ENCODE data around the gene ATXN7. TPM values are rescaled to one million over a fixed set of nuclear protein-coding genes. Genes with fewer than 3 reads are reported as not detected.
A peak's percentile ranks its signal among the peaks of the same experiment; 100 is the strongest.

ATXN7 gene
- polyA plus RNA-seq, 1 donor from 2014 or later = 6.7 TPM

- peak overlapping the region; percentile 52 for H3K27ac ChIP-seq (ENCODE audit: low read length)
- no peaks in the 10 kb centered on the region for H3K9me2 ChIP-seq (ENCODE audit: insufficient read depth, low read length)
- H3K4me3 ChIP-seq (ENCODE audit: low read length) = no peak overlapping the region
- H3K4me2 ChIP-seq (ENCODE audit: low read length) = no peak overlapping the region
- H3K36me3 ChIP-seq (ENCODE audit: insufficient read depth, low read length) = no peaks in the 10 kb centered on the region
- peaks cover 8% of the 10 kb centered on the region for H3F3A ChIP-seq (ENCODE audit: insufficient read depth, low read length, poor library complexity, severe bottlenecking)
- no peaks in the 10 kb centered on the region for H3K9me3 ChIP-seq (ENCODE audit: low read length)
- TF ChIP-seq SMC3 (conservative IDR thresholded peaks at IDR 0.05; ENCODE audit: poor library complexity) (peak; percentile 21), EP300 (conservative IDR thresholded peaks at IDR 0.05; ENCODE audit: poor library complexity, severe bottlenecking) (peak; percentile 24), POLR2AphosphoS5 (IDR thresholded peaks at IDR 0.05) (no peak), RAD21 (conservative IDR thresholded peaks at IDR 0.05) (peak; percentile 14)
- H3K79me2 ChIP-seq (replicated peaks; ENCODE audit: insufficient read depth, low read length) = no peaks in the 10 kb centered on the region
- no peaks in the 10 kb centered on the region for H4K20me1 ChIP-seq (ENCODE audit: insufficient read depth)
- H3K9ac ChIP-seq (ENCODE audit: low read length) = no peak overlapping the region
- no peaks in the 10 kb centered on the region for H3K27me3 ChIP-seq (ENCODE audit: insufficient read depth, low read depth, low read length)
- H2AFZ ChIP-seq (ENCODE audit: low read depth, low read length) = peak overlapping the region; percentile 0
Measured at GRCh38 chr3:64039981-64040733, 176.5 kb downstream of the ATXN7 start.

- Histone ChIP-seq H3K27ac (ENCODE audit: low read length) (no peak overlapping the region), H3K9ac (ENCODE audit: low read length) (no peak overlapping the region), H3K4me3 (ENCODE audit: low read length) (no peak overlapping the region), H2AFZ (ENCODE audit: low read depth, low read length) (no peak overlapping the region), H3K9me3 (ENCODE audit: low read length) (no peaks in the 10 kb centered on the region), H3F3A (ENCODE audit: insufficient read depth, low read length, poor library complexity, severe bottlenecking) (peaks cover 5% of the 10 kb centered on the region), H3K4me2 (ENCODE audit: low read length) (no peak overlapping the region), H4K20me1 (ENCODE audit: insufficient read depth) (no peaks in the 10 kb centered on the region), H3K79me2 (replicated peaks; ENCODE audit: insufficient read depth, low read length) (no peaks in the 10 kb centered on the region), H3K27me3 (ENCODE audit: insufficient read depth, low read depth, low read length) (no peaks in the 10 kb centered on the region), H3K9me2 (ENCODE audit: insufficient read depth, low read length) (no peaks in the 10 kb centered on the region), H3K36me3 (ENCODE audit: insufficient read depth, low read length) (no peaks in the 10 kb centered on the region)
- TF ChIP-seq TAF1 (IDR thresholded peaks at IDR 0.05; ENCODE audit: low read depth) = no peak
Measured at GRCh38 chr3:64042952-64043351, 179.3 kb downstream of the ATXN7 start.

GRCh38 chr3:64046592-64046991 is 182.9 kb downstream of the ATXN7 start:
- no peaks in the 10 kb centered on the region for H3K9me2 ChIP-seq (ENCODE audit: insufficient read depth, low read length)
- H3K4me3 ChIP-seq (ENCODE audit: low read length) = no peak overlapping the region
- H3K4me2 ChIP-seq (ENCODE audit: low read length) = no peak overlapping the region
- TF ChIP-seq CTCF (IDR thresholded peaks at IDR 0.05; ENCODE audit: poor library complexity, severe bottlenecking) (no peak), REST (IDR thresholded peaks at IDR 0.05; ENCODE audit: borderline replicate concordance) (no peak), EZH2 (IDR thresholded peaks at IDR 0.05; ENCODE audit: borderline replicate concordance, insufficient read depth, low read length, poor library complexity, severe bottlenecking) (no peak), SMC3 (conservative IDR thresholded peaks at IDR 0.05; ENCODE audit: poor library complexity) (no peak), RAD21 (conservative IDR thresholded peaks at IDR 0.05) (no peak)
- no peaks in the 10 kb centered on the region for H3F3A ChIP-seq (ENCODE audit: insufficient read depth, low read length, poor library complexity, severe bottlenecking)
- no peak overlapping the region for H2AFZ ChIP-seq (ENCODE audit: low read depth, low read length)
- peak overlapping the region; percentile 18 for H3K27ac ChIP-seq (ENCODE audit: low read length)
- no peaks in the 10 kb centered on the region for H3K36me3 ChIP-seq (ENCODE audit: insufficient read depth, low read length)
- no peaks in the 10 kb centered on the region for H4K20me1 ChIP-seq (ENCODE audit: insufficient read depth)
- no peaks in the 10 kb centered on the region for H3K9me3 ChIP-seq (ENCODE audit: low read length)
- no peak overlapping the region for H3K9ac ChIP-seq (ENCODE audit: low read length)
- H3K27me3 ChIP-seq (ENCODE audit: insufficient read depth, low read depth, low read length) = no peaks in the 10 kb centered on the region
- H3K79me2 ChIP-seq (replicated peaks; ENCODE audit: insufficient read depth, low read length) = no peaks in the 10 kb centered on the region
